Keratinocyte (primary cell): ENCODE results near the gene ASS1. TPM values are rescaled to one million over a fixed set of nuclear protein-coding genes. Genes with fewer than 3 reads are reported as not detected.

Experiments used
- DNase-seq: peaks from one replicate; pipeline ENCODE4 v3.0.0-alpha.2; 2011; ENCODE audit warnings: low read depth, missing footprints, low spot score
- FAIRE-seq: peaks from 2 replicates; lab custom pipeline; 2011; peaks lifted over from hg19 to GRCh38; lab: Jason Lieb, UNC
- H2AFZ ChIP-seq: 2 replicates; pipeline ENCODE4 v1.6.0; 2012; ENCODE audit warnings: low read length, control low read depth, inconsistent platforms; ENCODE audit not compliant: control insufficient read depth
- H3K27ac ChIP-seq: 2 replicates; pipeline ENCODE4 v1.5.1; 2011; ENCODE audit warnings: low read length; ENCODE audit not compliant: control insufficient read depth, insufficient read depth
- H3K27me3 ChIP-seq: 3 replicates; pipeline ENCODE4 v1.6.0; 2011; ENCODE audit warnings: low read length; ENCODE audit not compliant: control insufficient read depth, insufficient read depth; ENCODE audit errors: extremely low read depth
- H3K36me3 ChIP-seq, 2 experiments: 2 replicates in 1 of 2; 3 replicates in 1 of 2; pipeline ENCODE4 v1.5.1; 2011; ENCODE audit warnings: low read length in 2 of 2, mild to moderate bottlenecking in 1 of 2; ENCODE audit not compliant: control insufficient read depth in 2 of 2, insufficient read depth in 2 of 2; ENCODE audit errors: extremely low read depth in 1 of 2
- H3K4me1 ChIP-seq: 3 replicates; pipeline ENCODE4 v1.5.1; 2011; ENCODE audit warnings: low read length; ENCODE audit not compliant: control insufficient read depth, insufficient read depth; ENCODE audit errors: extremely low read depth
- H3K4me2 ChIP-seq: 3 replicates; pipeline ENCODE4 v1.6.0; 2011; ENCODE audit warnings: low read depth, low read length; ENCODE audit not compliant: control insufficient read depth, insufficient read depth; ENCODE audit errors: extremely low read depth
- H3K4me3 ChIP-seq, 3 experiments: fragments of 200-600 bp in 1 of 3; sonication (generic) in 1 of 3; 2 replicates in 2 of 3; 3 replicates in 1 of 3; pipeline ENCODE4 v1.5.1; 2011 to 2016; ENCODE audit warnings: low read length in 3 of 3, mild to moderate bottlenecking in 3 of 3, control low read depth in 2 of 3, inconsistent platforms in 1 of 3, low read depth in 1 of 3, mixed read lengths in 1 of 3, mixed run types in 1 of 3, moderate library complexity in 1 of 3; ENCODE audit not compliant: control insufficient read depth in 2 of 3, insufficient read depth in 2 of 3; ENCODE audit errors: extremely low read depth in 1 of 3
- H3K79me2 ChIP-seq: 2 replicates; pipeline ENCODE4 v1.6.0; 2012; ENCODE audit warnings: low read length; ENCODE audit not compliant: control insufficient read depth, insufficient read depth
- H3K9ac ChIP-seq: 3 replicates; pipeline ENCODE4 v1.6.0; 2011; ENCODE audit warnings: low read length; ENCODE audit not compliant: control insufficient read depth, insufficient read depth; ENCODE audit errors: extremely low read depth
- H3K9me1 ChIP-seq: 3 replicates; pipeline ENCODE4 v1.6.0; 2011; ENCODE audit warnings: low read length; ENCODE audit not compliant: control insufficient read depth, insufficient read depth; ENCODE audit errors: extremely low read depth
- H3K9me3 ChIP-seq: 2 replicates; pipeline ENCODE4 v1.5.1; 2012; ENCODE audit warnings: low read depth, low read length; ENCODE audit not compliant: control insufficient read depth
- H4K20me1 ChIP-seq: 3 replicates; pipeline ENCODE4 v1.6.0; 2011; ENCODE audit warnings: low read length; ENCODE audit not compliant: control insufficient read depth, insufficient read depth; ENCODE audit errors: extremely low read depth
- CTCF ChIP-seq, 3 experiments: IDR thresholded peaks in 1 of 3; conservative IDR thresholded peaks in 1 of 3; optimal IDR thresholded peaks in 1 of 3; 2 replicates in 2 of 3; 3 replicates in 1 of 3; pipeline versions ENCODE3 to v1.5.1; 2011; ENCODE audit warnings: low read length in 3 of 3, mild to moderate bottlenecking in 3 of 3, moderate library complexity in 2 of 3, control low read depth in 1 of 3, inconsistent platforms in 1 of 3; ENCODE audit not compliant: insufficient read depth in 2 of 3; ENCODE audit errors: extremely low read depth in 1 of 3
- EZH2 ChIP-seq: IDR thresholded peaks from one replicate; pipeline ENCODE4 v1.6.1; 2012; ENCODE audit warnings: inconsistent platforms, mild to moderate bottlenecking, low read length, moderate library complexity
- dilution Hi-C: fragments of 300-500 bp; cut with MboI; formaldehyde crosslinking; loops from one replicate; pipeline ENCODE4 v1.7.0; 2020; ENCODE audit warnings: low sequenced_read_pairs; ENCODE audit not compliant: extremely low pct_ligation_motif_present
- polyA plus RNA-seq, 5 experiments: library from polyadenylated mRNA; depleted of rRNA in 3 of 5; stranded (reverse) in 3 of 5; stranded (forward) in 1 of 5; unstranded in 1 of 5; fragments of >200 nt; gene quantifications; 1 replicate in 1 of 5; 2 replicates in 3 of 5; 3 replicates in 1 of 5; pipeline versions ENCODE4 v1.2.1 to v1.2.3, GENCODE V29; 2011 to 2012; ENCODE audit warnings: missing spikeins in 2 of 5, low read depth in 1 of 5, low replicate concordance in 1 of 5

Gene ASS1
- polyA plus RNA-seq, 1 donor (not counting 4 experiments of a cell fraction or from before 2014, with no cell fraction given), result 52.4 TPM

GRCh38 chr9:130459941-130460669 lies 15.3 kb downstream of the ASS1 start:
- no peak for FAIRE-seq

DNA sequence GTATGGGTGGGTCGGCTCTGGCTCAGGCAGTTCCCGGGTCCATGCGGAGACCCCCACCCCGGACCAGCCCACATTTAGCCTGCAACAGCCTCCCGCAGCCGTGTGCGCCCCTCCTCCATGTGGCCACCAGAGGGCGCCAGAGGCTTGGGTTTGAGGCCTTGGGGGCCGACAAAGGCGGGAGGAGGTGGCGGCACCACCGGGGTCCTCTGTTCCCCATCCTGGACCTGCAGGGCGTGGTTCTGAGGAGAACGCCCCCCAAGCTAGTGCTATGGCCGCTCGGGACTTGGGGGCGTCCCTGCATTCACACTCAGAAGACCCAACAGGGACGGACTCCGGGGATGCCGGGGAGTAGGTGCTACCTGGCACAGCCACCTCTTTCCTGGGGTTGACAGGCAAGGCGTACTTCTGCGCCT lies 16.5 kb downstream of the ASS1 start:
- Histone ChIP-seq H3K4me1 (no peaks in the 10 kb centered on the region), H3K36me3 (no peaks in the 10 kb centered on the region), H3K9ac (no peak overlapping the region), H3K4me2 (no peak overlapping the region), H3K9me3 (no peaks in the 10 kb centered on the region), H2AFZ (no peak overlapping the region), H3K9me1 (no peaks in the 10 kb centered on the region), H3K27me3 (peaks cover 3% of the 10 kb centered on the region), H4K20me1 (peaks cover 2% of the 10 kb centered on the region), H3K79me2 (no peaks in the 10 kb centered on the region), H3K4me3 (no peak overlapping the region), H3K27ac (no peak overlapping the region)
- TF ChIP-seq CTCF (optimal IDR thresholded peaks at IDR 0.05 in 1 of 3, IDR thresholded peaks at IDR 0.05 in 1 of 3, conservative IDR thresholded peaks at IDR 0.05 in 1 of 3; ENCODE audit: extremely low read depth in 1 of 3, insufficient read depth in 2 of 3, low read length in 3 of 3) (peak; percentile 48 to 91 (median 91)), EZH2 (no peak)
- DNase-seq (no peak), FAIRE-seq (no peak)
- dilution Hi-C loops, result no loop called here

More at GRCh38 chr9:130459941-130460669, 15.3 kb downstream of the ASS1 start:
- Histone ChIP-seq H3K27ac (no peak overlapping the region), H3K9me3 (no peaks in the 10 kb centered on the region), H2AFZ (no peak overlapping the region), H3K79me2 (no peaks in the 10 kb centered on the region), H3K9me1 (no peaks in the 10 kb centered on the region), H3K4me2 (no peak overlapping the region), H3K9ac (no peak overlapping the region), H3K4me3 (no peak overlapping the region), H4K20me1 (peaks cover 2% of the 10 kb centered on the region), H3K27me3 (peaks cover 3% of the 10 kb centered on the region), H3K4me1 (no peaks in the 10 kb centered on the region), H3K36me3 (no peaks in the 10 kb centered on the region)
- TF ChIP-seq EZH2 (no peak), CTCF (optimal IDR thresholded peaks at IDR 0.05 in 1 of 3, IDR thresholded peaks at IDR 0.05 in 1 of 3, conservative IDR thresholded peaks at IDR 0.05 in 1 of 3; ENCODE audit: extremely low read depth in 1 of 3, insufficient read depth in 2 of 3, low read length in 3 of 3) (no peak)
- no peak for DNase-seq
- dilution Hi-C loops, result no loop called here
